Neural progenitor cell (in vitro differentiated cells): Measurements from ENCODE around the gene TAC4.

ENCODE experiments used
- EZH2 ChIP-seq: fragments of 200-600 bp; sonication (generic); IDR thresholded peaks from 2 replicates; pipeline ENCODE4 v1.6.1; 2017; ENCODE audit warnings: antibody characterized with exemption, mild to moderate bottlenecking, moderate library complexity
- TF ChIP-seq, protein P1 (sequence below): fragments of 200-600 bp; sonication (generic); IDR thresholded peaks from 2 replicates; pipeline ENCODE4 v1.5.1; 2017; ENCODE audit warnings: antibody characterized with exemption, mild to moderate bottlenecking

DNA sequence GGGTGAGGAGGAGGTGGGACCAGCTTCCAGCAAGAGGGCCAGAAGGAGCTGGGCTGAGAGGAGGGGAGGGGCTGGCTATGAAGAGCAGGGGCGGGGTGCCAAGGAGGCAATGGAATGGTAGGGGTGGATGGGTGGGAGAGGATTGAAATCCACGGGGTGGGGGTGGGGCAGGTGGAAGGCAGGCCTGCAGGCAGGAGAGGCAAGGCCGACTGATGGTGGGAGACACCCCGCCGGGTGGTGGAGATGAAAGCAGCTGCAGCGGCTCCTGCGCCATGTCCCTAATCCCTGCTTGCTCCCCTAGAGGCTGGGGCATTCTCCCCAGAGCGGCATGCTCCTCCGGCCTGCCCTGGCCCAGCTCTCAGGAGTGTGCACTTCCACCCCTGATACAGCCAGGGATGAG is 27.8 kb upstream of the TAC4 start:
- TF ChIP-seq, protein P1, sequence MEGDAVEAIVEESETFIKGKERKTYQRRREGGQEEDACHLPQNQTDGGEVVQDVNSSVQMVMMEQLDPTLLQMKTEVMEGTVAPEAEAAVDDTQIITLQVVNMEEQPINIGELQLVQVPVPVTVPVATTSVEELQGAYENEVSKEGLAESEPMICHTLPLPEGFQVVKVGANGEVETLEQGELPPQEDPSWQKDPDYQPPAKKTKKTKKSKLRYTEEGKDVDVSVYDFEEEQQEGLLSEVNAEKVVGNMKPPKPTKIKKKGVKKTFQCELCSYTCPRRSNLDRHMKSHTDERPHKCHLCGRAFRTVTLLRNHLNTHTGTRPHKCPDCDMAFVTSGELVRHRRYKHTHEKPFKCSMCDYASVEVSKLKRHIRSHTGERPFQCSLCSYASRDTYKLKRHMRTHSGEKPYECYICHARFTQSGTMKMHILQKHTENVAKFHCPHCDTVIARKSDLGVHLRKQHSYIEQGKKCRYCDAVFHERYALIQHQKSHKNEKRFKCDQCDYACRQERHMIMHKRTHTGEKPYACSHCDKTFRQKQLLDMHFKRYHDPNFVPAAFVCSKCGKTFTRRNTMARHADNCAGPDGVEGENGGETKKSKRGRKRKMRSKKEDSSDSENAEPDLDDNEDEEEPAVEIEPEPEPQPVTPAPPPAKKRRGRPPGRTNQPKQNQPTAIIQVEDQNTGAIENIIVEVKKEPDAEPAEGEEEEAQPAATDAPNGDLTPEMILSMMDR, result peak; percentile 24
- no peak for TF ChIP-seq EZH2
